Measurements from ENCODE around the gene PLD6.

PLD6 gene

GRCh38 chr17:17232303-17232621 is 26.1 kb upstream of the PLD6 start:
- no peak for TF ChIP-seq CTCF (conservative IDR thresholded peaks at IDR 0.05; ENCODE audit: control insufficient read depth, insufficient read depth, low read depth, low read length)
- DNase-seq (ENCODE audit: low read depth) = no peak
- no peak overlapping the region for H3K4me3 ChIP-seq (ENCODE audit: control insufficient read depth, low read depth, low read length)

DNA sequence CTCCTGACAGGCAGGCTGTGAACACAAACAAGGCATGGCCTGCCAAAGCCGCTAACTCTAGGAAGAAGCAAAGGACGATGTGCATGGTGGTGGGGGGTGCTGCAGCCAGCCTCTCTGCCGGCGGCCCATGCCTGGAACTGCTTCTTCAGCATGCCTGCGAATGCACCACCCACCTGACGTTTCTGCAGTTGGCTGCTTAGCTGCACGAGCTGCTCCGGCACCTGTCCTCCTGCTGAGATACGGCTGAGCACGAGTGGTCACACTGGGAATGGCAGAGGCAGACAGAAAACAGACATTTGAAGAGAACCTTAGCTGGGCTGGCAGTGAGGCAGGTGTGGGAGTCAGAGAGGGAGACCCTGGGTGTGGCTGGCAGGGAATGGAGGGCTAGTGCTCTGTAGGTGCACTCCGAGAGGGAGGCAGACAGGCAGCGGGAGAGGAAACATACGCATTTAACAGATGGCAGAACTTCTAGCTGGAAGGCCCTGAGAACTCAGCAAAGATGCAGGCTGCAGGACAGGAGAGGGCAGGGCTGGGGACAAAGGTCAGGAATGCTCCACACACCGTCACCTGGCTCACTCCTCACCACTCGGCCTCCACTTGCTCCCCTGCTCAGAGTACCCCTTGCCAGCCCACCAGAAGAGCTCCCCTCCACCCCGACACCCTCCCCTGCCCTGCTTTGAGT is 25.6 kb upstream of the PLD6 start:
- no peak for TF ChIP-seq CTCF (conservative IDR thresholded peaks at IDR 0.05; ENCODE audit: control insufficient read depth, insufficient read depth, low read depth, low read length)

DNA sequence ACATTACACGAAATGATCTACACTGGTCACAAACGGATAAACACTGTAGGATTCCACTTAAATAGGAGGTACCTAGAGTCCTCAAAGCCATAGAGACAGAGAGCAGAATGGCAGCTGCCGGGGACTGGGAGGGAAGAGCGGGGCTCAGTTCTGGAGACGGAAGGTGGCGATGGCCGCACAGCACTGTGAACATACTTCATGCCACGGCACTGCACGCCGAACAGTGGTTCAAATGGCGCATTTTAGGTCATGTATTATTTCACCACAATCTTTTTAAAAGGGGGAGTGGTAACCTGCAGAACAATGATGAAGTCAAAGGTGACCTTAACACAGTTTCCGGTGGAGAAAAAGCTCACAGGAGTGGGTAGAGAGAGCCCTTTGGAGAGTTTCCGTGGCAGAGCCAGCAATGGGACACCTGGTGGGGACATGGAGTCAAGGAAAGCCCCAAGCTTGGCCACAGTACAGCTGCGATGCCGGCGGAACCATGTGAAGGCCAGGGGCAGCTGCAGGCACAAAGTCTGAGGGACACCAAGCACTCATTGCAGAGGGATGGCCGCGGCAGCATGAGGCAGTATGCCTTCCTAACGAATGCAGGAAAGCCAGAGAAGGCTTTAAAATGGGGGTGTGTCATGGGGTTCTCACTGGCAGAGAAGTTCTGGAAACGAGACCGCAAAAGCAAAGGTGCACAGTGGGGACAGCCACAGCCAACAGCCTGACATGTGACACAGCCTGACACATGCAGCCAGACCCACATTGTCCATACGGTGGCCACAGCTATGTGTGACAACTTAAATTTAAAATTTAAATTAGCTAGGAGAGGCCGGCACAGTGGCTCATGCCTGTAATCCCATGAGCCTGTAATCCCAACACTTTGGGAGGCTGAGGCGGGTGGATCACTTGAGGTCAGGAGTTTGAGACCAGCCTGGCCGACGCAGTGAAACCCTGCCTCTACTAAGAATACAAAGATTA is 23.6 kb upstream of the PLD6 start:
- H3K4me3 ChIP-seq (ENCODE audit: control insufficient read depth, low read depth, low read length) = no peak overlapping the region
- no peak for DNase-seq (ENCODE audit: low read depth)
- TF ChIP-seq CTCF (conservative IDR thresholded peaks at IDR 0.05; ENCODE audit: control insufficient read depth, insufficient read depth, low read depth, low read length) = no peak

More for the DNA sequence above, 25.6 kb upstream of the PLD6 start:
- DNase-seq (ENCODE audit: low read depth) = no peak
- no peak overlapping the region for H3K4me3 ChIP-seq (ENCODE audit: control insufficient read depth, low read depth, low read length)

GRCh38 chr17:17228521-17229279 is 22.6 kb upstream of the PLD6 start:
- no peak overlapping the region for H3K4me3 ChIP-seq (ENCODE audit: control insufficient read depth, low read depth, low read length)
- no peak for TF ChIP-seq CTCF (conservative IDR thresholded peaks at IDR 0.05; ENCODE audit: control insufficient read depth, insufficient read depth, low read depth, low read length)

DNA sequence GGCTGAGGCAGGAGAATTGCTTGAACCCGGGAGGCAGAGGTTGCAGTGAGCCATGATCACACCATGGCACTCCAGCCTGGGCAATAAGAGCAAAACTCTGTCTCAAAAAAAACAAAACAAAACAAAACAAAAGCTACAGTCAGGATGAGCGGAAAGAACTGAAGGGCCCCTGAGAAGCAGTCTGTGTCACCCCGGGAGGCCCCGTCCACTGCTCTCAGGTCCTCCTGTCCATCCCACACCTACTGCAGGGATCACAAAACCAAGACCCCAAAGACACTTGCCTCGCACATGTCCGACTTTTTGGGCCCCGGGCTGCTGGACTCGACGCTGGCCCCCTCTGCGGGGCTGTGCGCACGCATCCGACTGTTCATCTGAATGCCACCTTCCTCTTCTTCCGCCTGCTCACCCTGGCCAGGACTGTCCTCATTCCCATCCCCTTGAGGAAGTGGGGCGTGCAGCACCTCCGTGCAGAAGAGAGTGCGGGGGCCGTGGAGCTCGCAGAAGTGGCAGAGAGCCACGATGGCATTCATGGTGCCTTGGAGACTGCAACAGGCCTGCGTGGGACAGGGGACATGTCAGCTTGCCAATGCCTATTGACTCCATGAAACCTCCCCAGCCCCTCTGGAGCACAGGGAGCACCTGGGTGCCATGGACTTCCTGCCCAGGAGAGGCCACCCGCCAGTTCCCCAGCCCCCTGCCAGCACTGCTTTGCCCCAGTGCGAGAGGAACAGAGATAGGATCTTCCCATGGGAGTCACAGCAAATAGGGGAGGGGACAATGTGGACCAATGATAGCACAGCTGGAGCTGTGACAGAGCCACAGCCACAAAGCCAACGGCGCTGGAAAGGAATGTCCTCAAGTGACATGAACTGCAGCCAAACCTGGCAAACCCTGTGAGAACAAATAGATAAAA is 21.7 kb upstream of the PLD6 start:
- no peak for DNase-seq (ENCODE audit: low read depth)
- TF ChIP-seq CTCF (conservative IDR thresholded peaks at IDR 0.05; ENCODE audit: control insufficient read depth, insufficient read depth, low read depth, low read length) = no peak
- H3K4me3 ChIP-seq (ENCODE audit: control insufficient read depth, low read depth, low read length) = no peak overlapping the region

More at GRCh38 chr17:17228521-17229279, 22.6 kb upstream of the PLD6 start:
- DNase-seq (ENCODE audit: low read depth) = no peak

Measured in fibroblast of mammary gland (primary cell).